SHP77 treated with DMSO at 0.1 percent for 48 hours (cell line): Measurements from ENCODE around the gene SMC4.
"Not testable (repeated sequence)": the region's sequence is repeated elsewhere in the genome, so short reads cannot be mapped to it uniquely, and the experiment has no call there.

Experiments
- DNase-seq: peaks from one replicate; lab custom pipeline; 2025; lab: John Stamatoyannopoulos, UW

The SMC4 gene

DNA sequence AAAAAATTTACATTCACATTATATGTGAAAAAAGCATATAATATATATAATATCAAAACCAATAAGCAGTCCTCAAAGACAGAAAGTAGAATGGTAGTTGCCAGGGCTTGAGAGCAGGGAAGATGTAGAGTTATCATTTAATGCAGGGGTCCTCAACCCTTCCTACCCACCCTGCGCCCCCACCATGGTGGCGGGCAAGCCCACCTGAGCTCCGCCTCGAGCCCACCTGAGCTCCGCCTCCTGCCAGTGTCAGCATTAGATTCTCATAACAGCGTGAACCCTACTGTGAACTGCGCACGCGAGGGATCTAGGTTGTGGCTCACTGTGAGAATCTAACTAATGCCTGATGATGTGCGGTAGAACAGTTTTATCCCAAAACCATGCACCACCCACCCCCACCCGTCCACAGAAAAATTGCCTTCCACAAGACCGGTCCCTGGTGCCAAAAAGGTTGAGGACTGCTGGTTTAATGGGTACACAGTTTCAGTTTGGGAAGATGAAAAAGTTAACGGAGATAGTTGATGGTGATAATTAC, 47.1 kb downstream of the SMC4 start:
- DNase-seq = no peak

DNA sequence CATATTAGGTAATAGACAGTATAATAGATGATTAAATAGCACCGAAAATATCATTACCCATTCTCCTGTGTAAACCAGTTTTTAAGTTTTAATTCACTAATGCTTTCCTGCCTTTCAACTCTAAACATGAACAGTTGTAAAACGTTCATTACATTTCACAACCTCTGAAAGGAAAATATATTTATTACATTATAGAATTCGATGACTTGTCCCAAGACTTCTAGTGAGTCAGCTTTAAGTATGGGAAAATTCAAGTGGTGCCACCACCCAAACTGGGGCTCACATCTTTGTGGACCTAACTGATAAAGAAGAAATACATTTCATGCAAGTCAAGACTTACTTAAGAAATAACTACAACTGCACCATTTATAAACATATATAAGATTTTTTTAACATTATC, 48.1 kb downstream of the SMC4 start:
- DNase-seq = no peak

DNA sequence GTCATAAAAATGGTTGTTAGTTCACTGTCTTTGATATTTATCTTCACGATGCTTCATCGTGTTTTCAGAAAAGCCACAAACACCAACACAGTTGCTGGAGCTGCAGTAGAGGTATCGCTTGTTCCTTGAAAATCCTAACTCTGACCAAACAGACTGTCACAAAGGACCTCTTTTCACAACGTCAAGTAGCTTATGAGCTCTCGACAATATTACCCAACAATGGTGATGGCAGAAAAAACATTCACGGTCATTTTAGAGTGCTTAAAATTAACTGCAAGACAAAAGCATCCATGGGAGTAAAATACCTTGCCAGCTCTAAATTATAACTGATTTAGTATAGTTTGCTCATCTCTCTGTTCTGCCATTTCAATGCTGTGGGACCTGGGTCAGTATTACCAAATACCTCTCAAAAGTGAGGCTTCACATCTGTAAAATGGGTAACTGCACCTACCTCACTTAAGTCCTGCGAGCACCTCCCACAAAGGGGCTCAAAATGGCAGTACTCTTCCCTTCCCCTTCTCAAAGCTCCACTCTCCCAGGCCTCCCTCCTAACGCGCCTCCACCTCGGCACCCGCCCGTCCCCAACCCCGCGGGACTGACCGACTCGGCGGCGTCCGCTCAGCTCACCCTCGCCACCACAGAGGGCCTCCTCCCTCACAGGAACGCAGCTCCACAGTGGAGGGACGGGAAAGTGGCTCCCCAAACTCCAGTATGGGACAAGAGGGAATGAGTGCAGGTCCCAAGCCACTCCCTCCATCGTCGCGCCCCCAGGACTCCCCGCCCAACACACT, 49.6 kb downstream of the SMC4 start:
- DNase-seq = no peak

DNA sequence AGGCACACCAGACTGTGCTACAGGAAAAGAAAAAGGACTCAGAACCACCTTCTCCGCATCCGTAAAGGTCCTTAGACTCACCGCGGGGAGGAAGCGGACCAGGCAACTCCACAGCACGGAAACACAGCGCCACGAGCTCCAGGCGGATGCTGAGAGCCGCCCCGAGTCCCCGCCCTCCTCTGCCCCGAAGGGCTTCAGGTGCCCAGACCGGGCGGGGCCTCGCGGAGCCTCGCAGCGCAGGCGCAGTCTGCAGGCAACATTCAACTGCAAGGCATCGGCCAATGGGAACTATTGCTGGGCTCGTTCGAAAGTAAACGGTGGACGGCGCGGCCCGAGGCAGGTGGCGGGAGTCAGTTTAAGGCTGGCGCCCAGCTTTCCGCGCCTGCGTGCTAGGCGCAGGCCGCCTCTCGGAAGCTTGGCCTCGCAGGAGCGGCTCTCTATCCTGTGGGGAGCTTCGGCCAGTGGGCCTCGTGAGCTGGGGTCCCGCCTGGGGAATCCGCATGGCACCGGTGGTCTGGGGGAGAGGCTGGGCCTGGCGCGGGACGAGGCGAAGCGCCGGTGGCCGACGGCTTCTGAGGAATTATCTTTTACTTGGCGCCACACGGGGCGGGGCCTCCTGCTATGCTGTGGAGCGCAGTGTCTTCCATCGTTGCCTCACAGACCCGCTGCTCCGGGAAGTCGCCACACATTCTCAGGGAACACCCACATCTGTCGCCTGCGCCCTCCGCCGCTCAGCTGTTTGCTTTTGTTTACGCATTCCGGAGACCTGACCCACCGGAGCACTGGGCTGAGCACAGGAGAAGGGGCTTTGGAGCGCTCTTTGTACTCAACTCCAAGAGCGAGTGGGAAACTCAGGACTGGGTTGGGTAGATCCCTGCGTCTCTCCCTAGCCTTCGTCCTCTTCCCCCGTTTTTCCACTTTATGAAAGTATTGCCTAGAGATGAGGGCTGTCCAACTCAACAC, 50.5 kb downstream of the SMC4 start, which contains the start of gene TRIM59:
TSS of gene TRIM59 (minus strand) at position 151 of the 963 bp plus-strand sequence. CDS start 10,603 bp downstream, outside the sequence.
- no peak for DNase-seq

DNA sequence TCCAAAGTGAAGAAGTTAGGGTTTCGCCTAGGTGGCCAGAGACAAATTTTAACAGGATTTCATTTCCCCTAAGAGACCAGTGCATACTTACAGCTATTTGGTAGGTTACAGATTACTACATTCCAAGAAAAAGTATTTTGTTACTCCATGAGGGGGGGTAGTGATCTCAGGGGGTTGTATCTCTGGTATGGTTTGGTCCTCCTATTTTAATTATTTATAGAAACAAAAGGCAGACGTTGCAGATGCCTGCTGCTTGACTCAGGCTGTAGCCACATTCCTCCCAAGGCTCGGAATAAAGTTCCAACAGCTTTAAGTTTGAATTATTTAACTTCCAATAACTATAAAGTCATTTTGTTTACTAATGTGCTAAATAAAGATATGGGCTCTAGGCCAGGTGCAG, 51.4 kb downstream of the SMC4 start:
- DNase-seq = no peak

DNA sequence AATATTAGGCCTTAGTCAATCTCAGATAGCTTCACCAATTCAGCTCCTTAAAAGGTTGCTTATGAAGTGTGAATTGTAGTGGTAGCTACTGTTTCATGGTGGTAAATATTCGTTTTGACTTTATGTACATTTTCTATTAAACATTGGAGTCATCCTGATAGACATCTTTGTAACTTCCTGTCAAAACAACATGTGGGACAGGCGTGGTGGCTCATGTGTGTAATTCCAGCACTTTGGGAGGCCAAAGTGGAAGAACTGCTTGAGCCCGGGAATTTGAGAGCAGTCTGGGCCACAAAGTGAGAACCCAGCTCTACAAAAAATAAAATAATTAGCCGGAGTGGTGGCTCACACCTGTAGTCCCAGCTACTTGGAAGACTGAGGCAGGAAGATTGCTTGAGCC, 52.2 kb downstream of the SMC4 start:
- no peak for DNase-seq

DNA sequence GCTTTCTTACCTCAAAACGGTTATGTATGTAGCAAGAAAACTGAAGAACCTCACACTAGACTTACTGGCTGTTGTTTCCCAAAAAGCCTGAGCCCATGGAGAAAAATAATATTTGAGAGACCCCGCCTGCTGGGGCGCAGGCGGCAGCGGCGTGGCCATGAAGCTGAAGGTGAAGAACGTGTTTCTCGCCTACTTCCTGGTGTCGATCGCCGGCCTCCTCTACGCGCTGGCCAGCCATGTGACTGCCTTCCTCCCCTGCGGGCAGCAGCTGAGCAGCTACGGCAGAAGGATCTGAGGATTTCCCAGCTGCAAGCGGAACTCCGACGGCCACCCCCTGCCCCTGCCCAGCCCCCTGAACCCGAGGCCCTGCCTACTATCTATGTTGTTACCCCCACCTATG, 52.8 kb downstream of the SMC4 start:
- not testable (repeated sequence) for DNase-seq

DNA sequence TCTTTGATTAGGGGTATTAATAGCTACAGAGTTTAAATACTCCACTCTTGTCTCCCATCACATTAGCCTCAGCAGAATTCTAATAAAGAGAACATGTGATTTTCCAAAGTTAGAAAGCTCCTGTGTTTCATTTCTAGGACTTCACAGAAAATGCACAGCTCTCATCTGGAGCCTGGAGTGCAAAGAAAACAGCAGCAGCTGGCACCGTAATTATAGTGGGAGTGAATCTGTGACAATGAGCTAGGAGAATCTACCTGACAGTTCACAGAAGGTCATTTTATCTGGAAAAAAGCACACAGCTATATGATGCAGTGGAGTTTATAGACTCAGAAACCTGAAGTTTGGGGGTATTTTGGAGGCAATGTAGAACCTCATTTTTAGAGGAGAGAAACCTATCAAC, 55.5 kb downstream of the SMC4 start:
- DNase-seq = no peak

DNA sequence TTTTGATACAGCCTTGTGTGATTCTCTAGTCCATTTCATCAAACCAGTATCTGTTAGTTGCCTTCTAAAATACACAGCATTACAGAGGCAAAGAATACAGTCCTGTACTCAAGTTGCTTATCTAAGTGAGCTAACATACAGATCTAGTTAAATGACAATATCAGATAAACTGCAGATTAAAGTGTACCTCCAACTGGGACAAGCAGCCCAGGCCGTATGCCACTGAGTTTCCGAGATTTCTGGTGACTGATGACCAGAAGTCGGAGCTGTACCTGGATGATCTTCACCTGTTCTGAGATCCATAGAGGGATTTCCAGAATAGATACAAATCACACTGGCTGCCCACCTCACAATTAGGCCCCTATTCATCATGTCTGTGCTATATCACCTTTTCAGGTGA, 56.4 kb downstream of the SMC4 start:
- DNase-seq = no peak

DNA sequence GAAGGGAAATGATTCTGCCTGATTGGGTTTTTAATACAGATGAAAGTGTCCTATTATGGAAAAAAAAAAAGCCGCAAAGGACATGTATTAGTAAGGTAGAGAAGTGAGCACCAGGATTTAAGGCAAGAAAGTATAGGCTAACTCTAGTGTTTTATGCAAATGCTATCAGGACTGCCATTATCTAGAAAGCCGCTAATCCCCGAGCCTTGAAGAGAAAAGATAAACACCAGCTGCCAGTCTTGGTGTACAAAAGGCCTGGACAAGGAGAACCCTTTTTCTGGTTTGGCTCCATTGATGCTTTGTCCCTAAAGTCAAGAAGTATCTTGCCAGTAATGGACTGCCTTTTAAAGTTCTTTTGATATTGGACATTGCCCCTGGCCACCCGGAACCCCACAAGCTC, 58.7 kb downstream of the SMC4 start:
- no peak for DNase-seq

DNA sequence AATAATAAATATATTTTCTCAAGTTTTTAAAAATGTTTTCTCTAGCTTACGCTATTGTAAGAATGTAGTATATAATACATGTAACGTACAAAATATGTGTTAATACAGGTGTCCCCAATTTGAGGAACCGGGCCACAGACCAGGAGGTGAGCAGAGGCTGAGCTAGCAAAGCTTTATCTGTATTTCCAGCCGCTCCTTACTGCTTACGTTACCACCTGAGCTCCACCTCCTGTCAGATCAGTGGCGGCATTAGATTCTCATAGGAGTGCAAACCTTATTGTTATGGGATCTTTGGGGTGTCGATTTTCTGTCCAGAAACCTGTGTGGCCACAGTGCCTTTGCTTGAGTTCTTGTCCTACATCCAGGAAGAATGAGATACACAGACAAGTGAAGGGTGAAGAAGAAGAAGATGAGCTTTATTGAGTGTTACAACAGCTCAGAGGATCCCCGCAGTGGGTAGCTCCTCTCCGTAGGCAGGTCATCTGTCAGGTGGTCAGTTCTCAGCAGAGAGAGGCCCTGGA, 60.1 kb downstream of the SMC4 start:
- no peak for DNase-seq

DNA sequence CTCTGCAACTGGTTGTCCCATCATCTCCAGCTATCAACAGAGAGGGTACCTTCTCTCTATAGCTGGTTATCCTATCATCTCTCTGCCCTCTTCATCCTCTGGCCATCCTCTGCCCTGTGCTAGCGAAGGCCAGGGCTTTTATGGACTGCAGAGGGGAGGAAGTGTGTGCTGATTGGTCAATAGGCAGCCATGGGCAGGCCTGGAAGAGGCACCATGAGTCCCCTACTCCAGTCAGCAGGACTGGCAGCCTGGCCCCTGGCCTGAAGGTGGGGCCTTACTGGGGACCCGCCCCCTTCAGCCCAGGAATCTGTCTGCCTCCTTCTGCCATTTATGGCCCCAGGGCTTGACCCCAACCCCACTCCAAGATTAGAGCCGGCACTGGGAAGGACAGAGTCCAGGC, 60.6 kb downstream of the SMC4 start:
- DNase-seq = no peak

DNA sequence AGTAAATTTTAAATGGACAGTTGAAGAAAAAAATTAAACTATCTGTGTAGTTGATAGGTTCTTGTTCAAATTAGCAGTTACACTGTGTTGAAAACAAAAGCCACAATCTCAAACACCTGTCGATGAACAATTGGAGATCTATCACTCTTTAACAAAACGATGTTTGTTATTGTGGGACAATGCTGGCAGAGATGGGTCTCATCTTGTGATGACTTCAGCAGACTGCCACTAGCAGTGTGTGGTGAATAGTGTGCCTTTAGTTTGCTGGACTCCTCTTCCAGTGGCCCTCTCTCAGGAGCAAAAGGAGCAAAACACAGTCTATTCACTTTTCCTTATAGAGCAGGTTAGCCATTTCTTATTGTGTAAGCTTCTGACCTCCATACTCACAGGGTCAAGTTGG, 64.9 kb downstream of the SMC4 start:
- DNase-seq = no peak

DNA sequence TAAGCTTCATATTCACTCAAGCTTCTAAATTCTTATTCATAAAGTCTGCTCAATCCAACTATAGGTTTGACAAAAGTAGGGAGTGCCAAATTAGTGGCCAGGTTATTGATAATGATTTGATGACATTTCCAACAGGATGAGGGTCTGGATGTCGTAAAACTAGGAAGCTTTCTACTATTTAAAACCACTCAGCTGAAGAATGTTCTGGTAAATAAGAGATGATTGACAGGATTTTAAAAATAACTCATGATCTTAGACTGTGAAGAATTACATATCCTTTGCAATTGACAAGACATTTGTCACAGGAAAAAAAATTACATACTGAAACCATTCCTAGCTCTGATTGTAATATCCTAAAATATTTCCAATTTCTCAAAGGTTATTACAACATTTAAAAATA, 65.5 kb downstream of the SMC4 start:
- DNase-seq = no peak

DNA sequence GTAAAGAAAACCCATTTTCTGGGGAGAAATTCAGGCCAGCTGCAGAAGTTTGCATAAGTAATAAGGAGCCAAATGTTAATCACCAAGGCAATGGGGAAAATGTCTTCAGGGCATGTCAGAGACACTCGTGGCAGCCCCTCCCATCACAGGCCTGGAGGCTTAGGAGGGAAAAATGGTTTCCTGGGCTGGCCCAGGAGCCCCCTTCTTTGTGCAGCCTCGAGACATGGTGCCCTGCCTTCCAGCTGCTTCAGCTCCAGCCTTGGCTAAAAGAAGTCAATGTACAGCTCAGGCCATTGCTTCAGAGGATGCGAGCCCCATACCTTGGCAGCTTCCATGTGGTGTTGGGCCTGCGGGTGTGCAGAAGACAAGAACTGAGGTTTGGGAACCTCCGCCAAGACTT, 70.7 kb downstream of the SMC4 start:
- DNase-seq = no peak

DNA sequence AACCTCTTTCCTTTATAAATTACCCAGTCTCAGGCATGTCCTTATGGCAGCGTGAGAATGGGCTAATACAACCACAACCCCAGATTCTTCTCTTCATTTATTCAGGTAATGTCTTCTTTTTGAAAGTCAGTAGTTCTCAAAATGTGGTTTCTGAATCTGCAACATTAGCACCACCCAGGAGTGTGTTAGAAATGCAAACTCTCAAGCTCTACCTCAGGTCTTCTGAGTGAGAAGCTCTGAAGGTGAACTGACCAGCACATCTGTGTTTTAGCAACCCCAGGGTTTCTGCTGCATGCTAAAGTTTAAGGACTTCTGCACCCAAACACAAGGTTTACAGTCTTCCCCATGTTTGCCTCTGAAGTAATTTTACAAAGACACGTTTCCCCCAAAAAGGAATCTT, 72.4 kb downstream of the SMC4 start:
- DNase-seq = no peak

DNA sequence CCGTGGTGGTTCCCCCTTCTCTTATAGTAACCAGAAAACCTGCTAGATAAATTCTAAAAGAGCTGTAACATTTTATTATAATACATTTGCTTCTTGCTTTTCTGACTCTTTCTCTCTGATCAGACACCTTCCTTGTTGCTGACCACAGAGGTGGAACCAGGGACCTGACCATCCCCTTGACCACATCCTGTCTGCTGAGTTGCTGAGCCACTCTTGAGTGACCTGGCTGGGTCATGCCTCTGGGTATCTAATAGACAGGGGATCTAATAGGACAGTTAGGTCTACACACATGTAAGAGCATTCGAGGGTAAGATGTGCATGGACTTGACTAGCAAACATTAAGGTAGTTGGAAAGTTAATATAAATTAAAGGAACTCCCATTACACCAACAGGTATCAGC, 72.9 kb downstream of the SMC4 start:
- no peak for DNase-seq

DNA sequence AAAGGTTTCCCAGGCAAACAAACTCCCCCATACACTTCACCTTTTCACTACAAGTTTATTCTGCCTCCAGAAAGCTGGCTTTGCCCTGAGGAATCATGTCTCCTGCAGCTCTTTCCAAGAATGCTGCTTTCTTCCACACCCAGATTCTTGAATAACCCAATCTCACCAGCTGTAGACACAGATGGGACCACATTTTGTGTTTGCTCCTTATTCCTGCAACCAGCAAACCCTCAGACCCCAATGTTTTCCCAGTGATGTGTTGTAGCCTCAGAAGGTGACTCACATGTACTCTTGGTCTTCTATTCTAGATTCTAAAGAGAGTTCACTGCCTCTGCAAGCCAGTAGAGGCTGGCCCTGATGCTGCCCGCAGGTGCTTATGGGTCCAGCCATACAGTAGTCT, 73.8 kb downstream of the SMC4 start:
- no peak for DNase-seq

DNA sequence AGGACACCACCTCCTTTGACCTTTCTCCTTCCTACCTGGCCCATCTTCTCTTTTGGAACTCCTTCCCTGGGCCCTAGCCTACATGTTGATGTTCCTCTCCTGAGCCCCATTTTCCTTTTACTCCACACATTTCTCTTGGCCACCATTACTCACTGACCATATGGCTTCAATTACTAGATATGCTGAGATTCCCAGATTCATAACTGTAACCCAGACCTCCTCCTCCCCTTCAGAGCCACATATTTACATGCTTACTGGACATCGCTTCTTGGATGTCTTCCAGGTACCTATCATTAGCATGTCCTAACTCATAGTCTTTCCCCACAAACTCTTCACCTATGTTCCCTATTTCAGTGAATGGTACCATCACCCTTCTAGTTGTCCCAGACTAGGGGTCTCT, 74.5 kb downstream of the SMC4 start:
- no peak for DNase-seq

DNA sequence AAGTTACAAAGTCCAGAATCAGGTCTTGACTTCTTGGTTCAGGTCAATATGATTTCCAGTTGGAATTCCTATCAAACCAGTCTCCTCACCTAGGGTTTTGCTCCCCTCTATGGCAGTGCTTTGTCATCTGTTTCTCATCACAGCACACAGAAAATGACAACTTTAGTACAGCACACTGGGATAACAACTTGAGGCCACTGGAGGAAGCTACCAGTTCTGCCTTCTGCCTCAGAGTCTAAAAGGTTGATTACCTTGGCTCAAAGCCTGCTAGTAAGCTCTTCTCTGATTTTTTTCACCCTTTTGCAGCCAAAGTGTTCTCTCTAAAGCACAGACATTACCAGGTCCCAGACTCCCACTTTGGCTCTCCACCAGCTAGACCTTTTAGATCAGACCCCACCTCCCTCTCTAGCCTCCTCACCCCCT, 75.0 kb downstream of the SMC4 start:
- no peak for DNase-seq

DNA sequence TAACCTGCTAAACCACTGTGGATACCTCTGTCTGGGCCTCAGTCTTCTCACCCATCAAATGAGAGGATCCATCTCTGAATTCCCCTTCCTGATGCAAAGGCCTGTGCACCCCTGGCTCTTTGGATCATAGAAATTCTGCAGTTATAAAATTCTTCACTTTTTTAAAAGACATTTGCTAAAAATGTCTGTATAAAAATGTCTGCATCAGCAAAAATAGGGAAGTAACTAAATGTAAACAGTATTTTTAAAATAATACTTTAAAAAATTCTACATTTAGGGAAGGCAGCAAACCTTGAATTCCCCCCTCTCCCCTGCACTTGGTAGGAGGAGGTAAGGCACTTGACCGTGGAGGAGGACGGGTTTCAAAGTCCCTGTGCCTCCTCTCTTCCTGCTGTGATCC, 75.7 kb downstream of the SMC4 start:
- DNase-seq = no peak

DNA sequence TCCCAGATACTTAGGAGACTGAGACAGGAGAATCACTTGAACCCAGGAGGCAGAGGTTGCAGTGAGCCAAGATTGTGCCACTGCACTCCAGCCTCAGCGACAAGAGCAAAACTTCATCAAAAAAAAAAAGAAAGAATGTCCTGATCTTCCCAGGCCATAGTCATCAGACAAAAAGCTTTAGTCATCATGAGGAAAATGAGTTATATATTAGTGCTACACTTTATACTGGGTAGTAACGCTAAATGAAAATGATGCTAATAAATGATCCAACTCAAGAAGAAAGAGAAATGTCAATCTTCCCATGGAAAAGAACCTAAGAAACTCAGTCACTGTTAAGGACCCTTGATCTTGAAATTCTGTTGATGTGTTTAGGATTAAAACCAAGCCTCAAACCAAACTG, 76.4 kb downstream of the SMC4 start:
- DNase-seq = no peak

DNA sequence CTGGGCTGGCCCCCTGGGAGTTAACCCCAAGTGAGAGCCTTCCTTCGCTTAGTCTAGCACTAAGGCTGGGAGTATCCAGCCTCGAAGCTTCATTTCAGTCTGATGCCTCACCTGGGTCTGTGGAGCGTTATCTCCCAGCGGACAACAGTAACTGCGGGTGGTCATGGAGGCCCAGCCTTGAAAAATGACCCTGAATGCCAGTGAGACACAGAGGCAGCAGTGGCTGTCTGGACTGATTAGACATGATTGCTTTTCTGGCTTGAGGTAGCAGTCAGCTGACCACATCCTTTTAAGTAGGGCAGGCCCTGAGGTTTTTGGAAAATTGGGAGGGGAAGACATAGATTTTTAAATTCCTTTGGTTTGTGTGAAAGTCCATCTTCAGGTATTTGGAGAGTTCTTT, 78.3 kb downstream of the SMC4 start:
- DNase-seq = no peak
